GM21717 (cell line): ENCODE measurements around the gene KIAA1755.

ENCODE experiments used
- ATAC-seq: cut with Tn5 transposase; IDR thresholded peaks from one replicate; pipeline ENCODE4 v1.9.1; 2021; ENCODE audit warnings: mild to moderate bottlenecking, moderate library complexity; ENCODE audit not compliant: unreplicated experiment

KIAA1755 gene

DNA sequence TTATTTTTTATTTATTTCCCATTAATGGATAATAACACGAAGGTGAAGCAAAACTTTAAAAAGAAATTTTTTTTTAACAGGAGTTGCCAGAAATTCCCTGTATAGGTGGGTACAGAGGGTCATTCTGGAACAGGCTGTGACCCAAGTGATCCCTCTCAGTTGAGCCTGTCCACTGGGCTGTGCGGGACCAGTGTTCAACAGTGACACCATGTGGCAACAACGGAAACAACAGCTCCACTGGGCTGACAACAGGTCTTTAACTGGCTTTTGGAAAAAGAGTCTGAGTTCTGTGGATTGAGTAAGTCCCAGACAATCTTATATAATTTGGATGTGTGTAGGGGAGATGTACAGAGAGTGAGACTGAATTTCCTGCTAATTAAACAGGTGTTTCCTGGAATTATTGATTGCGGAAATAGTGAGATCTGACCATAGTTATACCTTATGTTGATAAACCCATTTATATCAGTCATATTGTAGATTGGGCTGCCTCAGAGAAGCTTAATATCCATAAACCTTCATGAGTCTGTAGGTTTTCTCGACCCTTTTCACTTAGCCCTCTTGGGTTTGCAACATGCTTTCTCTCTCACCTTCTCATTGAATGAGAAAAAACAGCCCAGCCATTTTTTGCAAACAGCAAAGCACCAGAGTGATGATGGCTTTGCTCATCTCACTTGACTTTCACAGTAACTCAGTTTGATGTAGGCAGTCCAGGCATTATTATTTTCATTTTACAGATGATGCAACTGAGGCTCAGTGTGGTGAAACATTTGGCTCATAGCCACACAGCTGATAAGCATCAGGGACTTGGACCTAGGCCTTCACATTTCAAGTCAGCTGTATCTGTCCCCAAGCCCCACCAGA lies 17.5 kb downstream of the KIAA1755 start:
- no peak for ATAC-seq

DNA sequence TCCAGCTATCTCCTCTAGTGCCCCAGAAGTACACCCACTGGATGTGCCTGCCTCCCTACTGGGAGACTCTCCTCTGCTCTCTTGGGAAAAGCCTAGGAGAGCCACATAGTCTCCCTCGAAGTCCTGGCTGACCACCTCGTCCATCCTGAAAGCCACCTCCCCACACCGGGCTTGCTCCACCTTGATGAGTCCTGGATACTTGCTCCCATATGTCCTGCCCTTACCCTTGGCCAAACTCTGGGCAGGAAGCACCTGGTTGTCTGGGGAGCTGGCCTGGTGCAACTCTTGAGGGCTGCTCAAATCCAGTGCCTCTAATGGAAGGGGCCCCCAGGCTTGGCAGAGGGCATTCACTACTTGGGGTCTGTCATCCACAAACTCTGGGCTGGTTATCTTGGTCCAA lies 19.3 kb downstream of the KIAA1755 start:
- no peak for ATAC-seq

DNA sequence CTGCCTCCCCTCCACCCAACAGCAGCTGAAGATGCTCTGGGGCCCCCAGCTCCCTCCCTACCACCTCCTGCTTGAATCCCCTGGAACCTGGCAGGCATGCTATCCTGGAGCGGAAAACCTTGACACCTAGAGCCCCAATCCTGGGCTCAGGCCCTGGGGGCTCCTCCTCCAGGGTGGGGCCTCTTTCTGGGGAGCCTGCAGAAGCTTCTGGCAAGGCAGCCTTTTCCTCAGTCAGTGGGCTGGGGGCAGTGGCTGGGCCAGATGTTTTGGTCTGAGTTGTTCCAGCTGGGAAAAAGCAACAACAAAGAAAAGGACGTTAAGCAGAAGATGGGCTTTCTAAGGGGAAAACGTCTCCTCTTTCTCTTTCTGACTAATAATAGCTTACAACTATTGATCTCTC lies 21.1 kb downstream of the KIAA1755 start:
- no peak for ATAC-seq

DNA sequence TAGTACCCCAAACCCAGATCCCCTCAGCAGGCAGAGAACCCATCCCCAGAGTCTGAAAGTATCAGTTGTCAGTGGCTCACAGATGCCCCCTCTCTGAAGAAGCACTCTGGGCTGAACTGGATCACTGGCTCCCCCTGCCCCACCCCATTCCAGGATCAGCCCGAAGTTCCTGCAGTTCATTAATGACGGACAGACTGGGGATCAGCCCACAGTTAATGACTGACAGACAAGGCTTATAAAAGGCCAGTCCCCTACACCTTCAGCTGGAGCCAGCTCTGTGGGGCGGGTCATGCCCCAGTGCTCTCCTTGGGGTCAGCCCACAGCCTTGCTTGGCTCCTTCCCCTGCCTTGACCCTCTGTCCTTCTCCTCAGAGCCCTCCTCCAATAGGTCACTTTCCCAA lies 21.7 kb downstream of the KIAA1755 start:
- no peak for ATAC-seq

DNA sequence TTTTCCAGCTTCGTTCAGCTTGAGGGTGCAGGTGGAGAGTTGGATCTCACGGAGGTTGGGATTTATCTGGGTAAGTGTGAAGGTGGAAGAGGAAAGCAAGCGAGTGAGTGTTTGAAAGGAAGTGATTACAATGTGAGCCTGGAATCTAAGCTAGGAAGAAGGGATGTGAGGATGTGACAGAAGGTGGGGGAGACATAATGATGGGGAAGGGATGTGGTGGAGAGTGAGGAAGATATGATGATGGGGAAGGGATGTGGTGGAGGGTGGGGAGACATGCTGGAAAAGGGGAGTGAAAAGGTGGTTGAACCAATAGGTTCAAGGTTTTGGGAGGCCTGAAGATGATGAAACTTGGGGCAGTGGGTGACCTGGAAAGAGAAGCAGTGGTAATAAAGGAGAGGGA lies 23.2 kb downstream of the KIAA1755 start:
- no peak for ATAC-seq

DNA sequence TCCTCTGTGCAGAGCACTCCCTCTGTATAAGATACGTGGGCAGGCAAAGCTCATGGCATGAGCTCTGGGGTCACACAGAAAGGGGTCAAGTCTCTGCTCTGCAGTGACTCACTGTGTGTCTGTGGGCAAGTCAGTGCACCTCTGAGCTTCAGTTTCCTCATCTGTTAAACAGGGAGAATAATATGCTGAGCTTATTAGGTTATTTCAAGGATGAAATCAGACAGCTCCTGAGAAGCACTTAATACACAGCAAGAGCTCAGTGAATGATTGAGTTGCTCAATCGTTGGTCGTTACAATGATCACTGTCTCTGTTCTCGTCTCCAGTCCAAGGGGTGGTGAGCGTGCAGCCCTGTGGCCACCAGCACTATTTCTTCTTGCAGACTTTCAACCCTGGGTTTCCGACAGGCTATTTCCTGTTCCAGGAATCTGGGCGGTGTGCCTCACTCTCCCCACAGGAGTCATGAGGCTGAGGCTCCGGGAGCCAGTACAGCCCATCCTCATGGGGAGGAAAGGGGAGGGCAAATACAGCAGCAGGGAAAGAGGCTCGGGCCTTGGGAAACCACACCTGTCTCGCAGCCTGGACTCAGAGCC lies 28.9 kb downstream of the KIAA1755 start:
- ATAC-seq: no peak

DNA sequence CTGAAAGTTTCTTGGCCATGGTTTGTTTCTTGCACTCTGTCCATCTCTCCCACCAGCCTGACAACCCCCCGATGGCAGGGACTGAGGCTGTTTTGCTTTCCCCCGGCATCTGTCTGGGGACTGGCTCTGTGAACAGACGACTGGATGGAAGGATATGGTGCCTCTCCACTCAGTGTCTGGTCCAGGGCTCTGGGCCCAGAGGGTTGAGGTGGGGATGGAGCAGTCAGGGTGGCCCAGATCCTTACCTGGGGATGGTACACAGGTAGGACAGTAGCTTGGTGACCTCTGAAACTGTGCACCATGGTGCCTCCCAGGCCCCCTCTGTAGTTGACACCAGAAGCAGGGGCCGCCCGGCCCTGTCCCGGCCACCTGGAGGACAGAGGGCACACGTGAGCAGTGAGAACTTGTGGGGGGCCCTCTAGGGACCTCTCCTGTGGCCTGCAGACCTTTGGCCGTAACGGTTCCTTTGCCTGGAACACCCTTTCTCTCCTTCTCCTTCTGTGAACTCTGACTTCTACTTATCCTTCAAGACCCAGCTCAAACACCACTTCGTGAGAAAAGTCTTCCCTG lies 29.5 kb downstream of the KIAA1755 start:
- no peak for ATAC-seq

DNA sequence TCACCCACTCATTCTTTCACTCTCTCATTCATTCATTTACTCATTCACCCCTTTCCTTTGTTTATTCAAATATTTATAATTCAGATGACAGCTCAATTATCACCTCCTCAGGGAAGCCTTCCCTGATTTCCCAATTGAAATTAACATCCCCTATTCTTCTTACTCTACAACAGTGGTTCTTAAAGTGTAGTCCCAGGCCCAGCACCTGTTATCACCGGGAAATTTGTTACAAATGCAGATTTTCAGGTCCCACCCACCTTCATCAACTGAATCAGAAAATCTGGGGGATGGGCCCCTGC lies 30.3 kb downstream of the KIAA1755 start:
- ATAC-seq: no peak

DNA sequence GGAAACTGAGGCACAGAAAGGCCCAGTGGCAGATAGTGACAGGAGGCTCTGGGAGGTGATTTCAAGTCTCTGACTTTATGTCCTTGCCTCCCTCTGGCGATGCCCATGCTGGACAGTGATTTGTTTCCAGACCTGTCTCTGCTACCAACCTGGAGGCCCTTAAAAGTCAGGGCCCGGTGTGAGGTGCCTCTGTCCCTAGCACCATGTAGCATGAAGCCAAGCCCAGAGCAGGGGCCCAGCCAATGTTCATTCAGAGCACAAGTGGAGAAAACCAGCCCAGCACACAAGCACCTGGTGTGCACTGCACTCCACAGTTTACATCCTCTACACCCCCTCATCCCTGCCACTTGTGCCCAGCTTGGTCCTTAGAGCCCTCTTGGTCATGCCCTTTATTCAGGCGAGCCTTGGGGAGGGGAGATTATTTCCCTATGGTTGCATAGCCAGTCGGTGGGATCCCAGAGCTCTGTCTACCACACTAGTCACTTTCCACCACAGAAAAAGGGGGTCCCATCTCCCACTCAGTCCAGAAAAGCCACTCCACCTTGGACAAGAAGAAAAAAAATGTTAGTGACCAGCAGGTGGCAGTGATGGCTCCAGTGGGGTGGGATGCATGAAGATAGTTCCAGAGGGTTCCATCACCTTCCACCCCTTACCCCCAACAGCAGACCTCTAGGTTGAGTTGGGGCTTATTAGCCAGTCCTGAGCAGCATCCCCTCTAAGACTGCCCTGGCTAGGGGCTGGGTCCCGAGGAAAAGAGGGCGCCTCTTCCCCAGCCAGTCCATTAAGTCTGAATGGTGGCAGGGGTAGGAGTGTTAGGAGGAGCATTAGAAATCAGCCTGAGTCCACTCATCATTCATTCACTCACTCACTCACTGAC lies 30.9 kb downstream of the KIAA1755 start:
- ATAC-seq: no peak

DNA sequence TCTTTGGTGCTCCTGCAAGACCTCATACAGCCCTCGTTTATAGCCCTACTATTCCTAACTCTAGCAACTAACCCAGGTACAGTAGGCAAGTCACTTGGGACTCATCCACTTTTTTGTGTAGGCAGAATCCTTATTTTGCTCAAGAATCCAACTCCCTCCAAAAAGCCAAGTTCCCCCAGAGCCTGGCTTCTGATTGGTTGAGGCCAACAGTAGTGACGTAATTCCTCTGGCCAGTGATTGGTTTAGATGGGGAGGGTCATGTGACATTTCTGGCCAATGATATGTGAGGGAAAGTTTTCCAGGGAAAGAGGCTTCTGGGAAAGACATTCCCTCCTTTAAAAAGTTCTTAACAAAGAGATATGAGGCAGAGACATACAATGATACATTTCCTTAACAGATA lies 32.1 kb downstream of the KIAA1755 start:
- no peak for ATAC-seq

DNA sequence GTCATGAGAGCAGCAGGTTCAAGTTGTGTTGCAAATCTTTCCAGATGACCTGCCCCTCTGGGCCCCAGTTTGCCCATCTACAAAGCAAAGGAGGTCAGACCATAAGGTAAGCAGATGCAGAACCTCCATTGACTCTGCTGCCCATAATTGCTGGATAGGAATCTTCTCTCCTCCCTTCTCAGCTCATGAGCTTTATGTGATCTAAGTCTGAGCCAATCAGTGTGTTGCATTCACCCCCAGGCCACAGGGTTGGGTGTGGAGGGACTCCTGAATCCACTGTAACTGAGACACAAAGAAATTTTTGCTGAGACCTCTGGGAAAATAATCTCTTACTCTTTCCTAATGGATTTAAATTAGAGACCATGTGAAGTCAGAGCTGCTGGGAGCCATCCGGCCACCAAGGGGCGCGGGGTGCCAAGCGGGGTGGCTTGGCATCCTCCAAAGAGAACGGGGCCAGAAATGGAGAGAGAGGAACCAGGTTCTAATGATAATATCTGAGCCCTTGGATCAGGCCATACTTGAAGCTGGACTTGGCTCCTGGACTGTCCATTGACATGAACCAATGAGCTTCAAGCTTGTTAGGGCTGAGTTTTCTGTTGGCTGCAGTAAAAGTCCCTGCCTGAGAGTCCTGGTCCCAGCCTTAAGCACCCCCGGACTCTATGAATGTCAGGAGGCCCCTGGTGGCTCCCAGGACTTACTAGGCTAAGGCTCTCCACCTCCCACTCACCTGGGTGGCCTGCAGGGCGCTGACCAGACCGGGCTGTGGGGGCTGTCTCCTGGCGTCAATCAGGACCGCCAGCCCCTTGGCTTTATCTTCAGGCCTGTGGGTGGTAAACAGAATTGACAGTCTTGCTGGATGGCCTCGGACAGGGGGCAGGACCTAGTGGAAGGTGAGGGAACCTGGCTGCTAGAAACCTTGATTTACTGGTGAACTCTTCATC lies 32.8 kb downstream of the KIAA1755 start:
- no peak for ATAC-seq

DNA sequence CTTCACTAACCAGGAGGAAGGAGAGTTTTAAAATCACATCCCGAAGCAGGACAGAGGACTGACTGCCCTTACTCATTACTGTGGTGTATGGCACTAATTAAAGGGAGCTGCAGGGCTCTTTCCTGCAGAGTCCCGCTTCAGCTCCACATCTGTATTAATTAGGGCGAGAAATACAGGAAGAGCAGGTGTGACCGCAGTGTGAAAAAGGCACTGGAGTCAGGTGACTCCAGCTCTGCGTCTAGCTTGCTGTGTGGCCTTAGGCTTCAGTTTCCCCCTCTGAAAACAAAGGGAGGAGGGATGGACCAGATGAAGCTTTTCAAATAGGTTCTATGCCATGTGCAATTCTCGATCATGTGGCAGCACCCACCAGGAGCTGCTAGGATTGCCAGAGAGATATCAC lies 34.0 kb downstream of the KIAA1755 start:
- ATAC-seq: no peak

DNA sequence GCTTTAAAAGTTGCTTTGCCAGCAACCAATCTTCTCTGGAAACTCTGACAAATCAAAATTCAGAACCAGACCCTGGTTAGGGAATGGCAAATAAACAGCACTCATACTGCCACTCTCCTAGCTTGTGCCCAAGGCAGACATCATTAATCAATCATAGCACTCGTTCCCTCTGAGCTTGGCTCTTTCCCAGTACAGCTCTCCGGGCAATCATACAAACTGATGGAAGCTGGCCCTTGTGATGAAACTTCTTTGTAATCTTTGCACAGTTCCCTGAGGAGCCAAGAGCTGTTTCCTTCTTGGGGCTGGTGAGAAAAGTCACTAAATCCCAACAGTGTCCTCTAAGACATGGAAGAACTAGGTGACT lies 34.7 kb downstream of the KIAA1755 start:
- ATAC-seq: no peak

DNA sequence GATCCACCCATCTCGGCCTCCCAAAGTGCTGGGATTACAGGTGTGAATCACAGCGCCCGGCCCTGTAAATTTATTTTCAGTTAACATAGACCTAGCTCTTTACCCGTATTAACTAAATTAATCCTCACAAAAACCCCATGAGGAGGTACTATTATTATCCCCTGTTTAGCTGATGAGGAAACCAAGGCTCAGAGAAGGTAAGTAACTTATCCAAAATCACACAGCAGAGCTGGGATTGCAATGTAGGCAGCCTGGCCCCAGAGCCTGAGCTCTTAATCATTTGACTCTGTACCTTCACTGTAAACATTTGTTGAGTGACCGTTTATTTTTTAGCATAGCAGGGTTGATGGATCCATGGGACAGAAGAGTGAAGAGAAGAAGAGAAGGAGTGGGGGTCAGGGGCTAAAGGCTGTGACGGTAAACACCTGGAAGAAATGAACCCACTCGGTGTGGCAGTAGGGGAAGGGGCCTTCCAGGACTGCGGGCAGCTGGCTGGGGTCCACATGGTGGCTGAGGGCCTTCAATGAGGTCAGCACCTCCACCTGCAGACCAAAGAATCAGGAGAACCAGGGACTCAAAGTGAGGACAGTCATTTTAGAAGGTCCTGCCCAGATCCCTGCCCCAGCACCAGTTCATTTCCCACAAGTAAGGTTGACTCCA lies 35.2 kb downstream of the KIAA1755 start:
- no peak for ATAC-seq

DNA sequence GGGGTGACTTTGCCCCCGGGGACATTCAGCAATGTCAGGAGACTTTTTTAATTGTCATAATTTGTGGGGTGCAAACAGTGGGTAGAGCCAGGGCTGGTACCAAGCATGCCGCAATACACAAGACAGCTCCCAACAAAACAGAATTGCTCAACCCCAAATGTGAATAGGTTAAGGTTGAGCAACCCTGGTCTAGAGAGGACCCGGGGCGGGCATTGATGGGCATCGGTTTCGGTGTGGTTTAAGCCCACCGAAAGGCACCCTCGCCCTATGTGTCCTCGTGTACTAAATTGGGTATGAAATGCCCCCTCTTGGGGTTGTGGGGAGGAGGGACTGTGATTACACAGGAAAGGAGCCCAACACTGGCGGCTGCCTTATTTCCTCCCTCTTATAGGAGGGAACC lies 36.0 kb downstream of the KIAA1755 start:
- no peak for ATAC-seq

DNA sequence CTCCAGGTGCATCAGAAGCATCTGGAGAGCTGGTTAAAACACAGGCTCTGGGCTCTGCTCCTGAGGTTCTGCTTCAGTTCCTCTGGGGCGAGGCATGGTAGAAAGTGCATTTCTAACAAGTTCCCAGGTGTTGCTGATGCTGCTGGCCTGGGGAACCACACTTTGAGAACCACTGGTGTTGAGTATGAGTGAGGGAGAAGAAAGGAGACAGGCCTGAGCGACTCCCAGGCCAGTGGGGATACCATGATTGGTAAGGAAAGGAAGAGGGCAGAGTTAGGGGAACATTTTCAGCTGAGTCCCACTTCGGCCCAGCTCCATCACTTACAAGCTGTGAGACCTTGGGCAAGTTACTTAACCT lies 36.8 kb downstream of the KIAA1755 start:
- no peak for ATAC-seq

DNA sequence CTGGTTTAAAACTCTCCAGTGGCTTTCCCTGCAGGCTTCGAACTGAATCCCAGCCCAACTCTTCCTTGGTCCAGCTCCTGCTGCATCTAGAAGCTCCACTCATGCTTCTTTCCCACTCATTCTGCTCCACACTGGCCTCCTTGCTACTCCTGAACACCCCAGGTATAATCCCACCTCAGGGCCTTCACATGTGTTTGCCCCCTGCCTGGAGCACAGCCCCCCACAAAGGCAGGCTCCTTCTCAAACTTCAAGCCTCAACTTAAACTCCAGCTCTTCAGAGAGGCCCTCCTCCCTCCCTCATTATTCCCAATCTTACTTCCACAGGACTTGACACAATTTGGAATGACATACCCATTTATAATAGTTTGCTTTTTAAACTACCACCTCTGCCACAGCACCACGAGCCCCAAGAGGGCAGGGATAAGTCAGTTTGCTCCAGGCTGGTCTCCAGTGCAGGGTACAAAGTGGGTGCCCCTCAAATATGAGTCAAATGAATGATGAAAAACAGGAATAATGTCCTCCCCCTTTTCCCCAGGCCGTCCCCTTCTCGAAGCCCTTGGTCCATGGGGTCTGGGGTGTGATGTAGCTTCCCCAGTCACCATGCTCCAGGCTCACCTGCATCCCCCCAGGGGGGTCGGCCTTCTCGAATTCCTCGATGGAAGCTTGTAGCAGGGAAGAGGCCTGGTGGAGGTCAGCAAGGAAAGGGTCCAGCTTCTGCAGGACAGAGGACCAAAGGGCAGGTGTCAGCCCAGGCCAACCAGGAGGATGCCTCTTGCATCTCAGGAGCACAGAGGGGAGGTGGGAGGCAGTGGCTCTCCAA lies 37.4 kb downstream of the KIAA1755 start:
- no peak for ATAC-seq

DNA sequence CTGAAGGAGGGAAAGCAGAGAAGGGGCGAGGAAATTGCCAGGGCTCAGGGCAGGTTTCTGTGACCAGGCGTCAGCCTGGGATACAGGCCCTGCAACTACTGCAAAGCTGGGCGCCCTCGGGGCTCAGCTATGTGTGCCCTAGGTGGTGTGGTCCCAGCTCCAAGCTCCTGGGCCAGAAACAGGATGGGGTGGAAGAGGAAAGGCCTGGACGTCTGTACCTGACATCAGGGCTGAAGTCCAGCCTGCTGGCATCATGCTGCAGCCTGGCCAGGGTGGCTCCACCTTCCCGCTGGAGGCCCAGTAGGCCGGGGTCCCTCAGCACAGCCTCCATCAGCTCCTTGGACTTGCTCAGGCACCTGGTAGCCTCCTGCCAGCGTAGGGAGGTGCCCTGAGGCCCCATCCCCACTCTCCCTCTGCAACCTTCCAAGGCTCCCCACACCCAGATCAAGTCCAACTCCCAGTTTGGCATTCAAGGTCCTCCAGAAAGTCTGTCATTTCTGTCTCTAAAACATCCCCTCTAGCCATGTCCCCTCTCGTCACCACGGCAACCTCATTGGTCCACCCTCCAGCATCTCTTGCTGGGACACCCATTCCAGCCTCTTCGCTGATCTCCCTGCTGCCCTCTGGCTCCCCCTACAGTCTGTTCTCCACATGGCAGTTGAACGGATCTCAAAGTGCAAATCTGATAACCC lies 38.2 kb downstream of the KIAA1755 start:
- no peak for ATAC-seq

DNA sequence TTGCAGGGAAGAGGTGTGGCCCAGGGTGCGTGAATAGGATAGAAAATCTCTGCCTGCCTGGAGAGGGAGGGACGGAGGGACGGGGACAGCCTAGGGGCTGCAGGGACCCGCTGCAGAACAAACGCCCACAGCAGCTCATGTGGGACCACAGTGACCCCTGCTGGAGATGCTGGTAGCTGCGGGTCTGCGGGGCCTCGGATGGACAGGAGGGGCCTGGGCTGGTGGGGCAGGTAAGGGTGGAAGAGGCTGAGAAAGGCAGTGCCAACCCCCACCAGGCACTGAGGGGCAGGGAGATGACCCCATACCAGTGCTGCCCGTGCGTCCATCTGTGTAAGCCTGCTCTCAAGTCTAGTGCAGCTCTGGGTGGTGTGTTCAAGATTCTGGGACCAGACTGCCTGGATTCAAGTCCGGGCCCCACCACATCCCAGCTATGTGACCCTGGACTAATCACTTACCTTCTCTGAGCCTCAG lies 39.4 kb downstream of the KIAA1755 start:
- ATAC-seq: no peak
